ENCODE data around the gene SEC61A2.

SEC61A2 gene

GRCh38 chr10:12214093-12214492 lies 84.6 kb downstream of the SEC61A2 start:
- in situ Hi-C loops (cut with MboI; ENCODE audit: low pct_unique_long_range_greater_than_20kb, low sequenced_read_pairs, unreplicated experiment): no loop called here
- TF ChIP-seq, protein P1, sequence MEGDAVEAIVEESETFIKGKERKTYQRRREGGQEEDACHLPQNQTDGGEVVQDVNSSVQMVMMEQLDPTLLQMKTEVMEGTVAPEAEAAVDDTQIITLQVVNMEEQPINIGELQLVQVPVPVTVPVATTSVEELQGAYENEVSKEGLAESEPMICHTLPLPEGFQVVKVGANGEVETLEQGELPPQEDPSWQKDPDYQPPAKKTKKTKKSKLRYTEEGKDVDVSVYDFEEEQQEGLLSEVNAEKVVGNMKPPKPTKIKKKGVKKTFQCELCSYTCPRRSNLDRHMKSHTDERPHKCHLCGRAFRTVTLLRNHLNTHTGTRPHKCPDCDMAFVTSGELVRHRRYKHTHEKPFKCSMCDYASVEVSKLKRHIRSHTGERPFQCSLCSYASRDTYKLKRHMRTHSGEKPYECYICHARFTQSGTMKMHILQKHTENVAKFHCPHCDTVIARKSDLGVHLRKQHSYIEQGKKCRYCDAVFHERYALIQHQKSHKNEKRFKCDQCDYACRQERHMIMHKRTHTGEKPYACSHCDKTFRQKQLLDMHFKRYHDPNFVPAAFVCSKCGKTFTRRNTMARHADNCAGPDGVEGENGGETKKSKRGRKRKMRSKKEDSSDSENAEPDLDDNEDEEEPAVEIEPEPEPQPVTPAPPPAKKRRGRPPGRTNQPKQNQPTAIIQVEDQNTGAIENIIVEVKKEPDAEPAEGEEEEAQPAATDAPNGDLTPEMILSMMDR (IDR thresholded peaks at IDR 0.05; ENCODE audit: extremely low read depth, insufficient read depth, missing control alignments): no peak
- no peak for DNase-seq (ENCODE audit: low spot score)

GRCh38 chr10:12214763-12215218 lies 85.3 kb downstream of the SEC61A2 start:
- TF ChIP-seq, protein P1 (IDR thresholded peaks at IDR 0.05; ENCODE audit: extremely low read depth, insufficient read depth, missing control alignments): peak; percentile 62
- no peak for DNase-seq (ENCODE audit: low spot score)

More at GRCh38 chr10:12214763-12215218, 85.3 kb downstream of the SEC61A2 start:
- in situ Hi-C loops (cut with MboI; ENCODE audit: low pct_unique_long_range_greater_than_20kb, low sequenced_read_pairs, unreplicated experiment): no loop called here

Measured in GM13977 (cell line).